Brain microvascular endothelial cell (primary cell): ENCODE data around the gene HRH2.
"Not testable (repeated sequence)": the region's sequence is repeated elsewhere in the genome, so short reads cannot be mapped to it uniquely, and the experiment has no call there.

Experiments used
- DNase-seq: peaks from one replicate; pipeline ENCODE4 v3.0.0-alpha.2; 2020
- H3K27ac ChIP-seq: fragments of 250-450 bp; sonication (Bioruptor Pico); 2 replicates; pipeline ENCODE4 v1.5.1; 2020; ENCODE audit warnings: mild to moderate bottlenecking, moderate library complexity
- H3K27me3 ChIP-seq: fragments of 250-450 bp; sonication (Bioruptor Pico); replicated peaks from 2 replicates; pipeline ENCODE4 v1.5.1; 2020; ENCODE audit warnings: mild to moderate bottlenecking
- H3K36me3 ChIP-seq: fragments of 250-450 bp; sonication (Bioruptor Pico); replicated peaks from 2 replicates; pipeline ENCODE4 v1.5.1; 2020; ENCODE audit warnings: mild to moderate bottlenecking
- H3K4me3 ChIP-seq: 2 replicates; pipeline ENCODE4 v1.5.1; 2011; ENCODE audit warnings: low read depth, mild to moderate bottlenecking, control low read depth, low read length, moderate library complexity
- in situ Hi-C: cut with HindIII; loops from 2 replicates; pipeline ENCODE4 v1.10.0; 2017; ENCODE audit warnings: low sequenced_read_pairs, low pct_ligation_motif_present
- TF ChIP-seq, protein P1 (sequence below): IDR thresholded peaks from 2 replicates; pipeline ENCODE4 v1.5.1; 2011; ENCODE audit warnings: low read depth, mild to moderate bottlenecking, moderate library complexity, low read length, control low read depth, inconsistent platforms; ENCODE audit errors: missing control alignments

The HRH2 gene

DNA sequence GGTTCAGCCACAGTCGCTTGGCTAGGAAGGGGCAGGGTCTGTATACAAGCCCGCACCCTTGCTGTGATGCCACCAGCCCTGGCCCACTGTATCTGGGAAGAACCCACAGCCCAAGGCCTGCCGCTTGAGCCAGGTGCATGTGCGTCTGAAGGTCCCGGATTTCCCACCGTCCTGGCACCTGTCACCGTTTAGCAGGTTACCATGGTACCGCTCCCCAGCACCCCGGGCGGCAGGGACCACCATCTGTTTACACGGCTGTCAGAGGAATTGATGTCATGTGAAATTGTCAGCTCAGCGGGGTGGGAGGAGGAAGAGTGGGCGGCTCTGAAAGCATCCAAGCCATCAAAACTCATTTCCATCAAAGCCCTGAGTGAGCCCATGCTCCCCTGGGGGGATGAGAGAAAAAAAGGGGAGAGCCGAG, 92.7 kb downstream of the HRH2 start:
- no peak for DNase-seq
- Histone ChIP-seq H3K36me3 (no peaks in the 10 kb centered on the region), H3K27ac (no peak overlapping the region), H3K4me3 (no peak overlapping the region), H3K27me3 (no peaks in the 10 kb centered on the region)
- TF ChIP-seq, protein P1, sequence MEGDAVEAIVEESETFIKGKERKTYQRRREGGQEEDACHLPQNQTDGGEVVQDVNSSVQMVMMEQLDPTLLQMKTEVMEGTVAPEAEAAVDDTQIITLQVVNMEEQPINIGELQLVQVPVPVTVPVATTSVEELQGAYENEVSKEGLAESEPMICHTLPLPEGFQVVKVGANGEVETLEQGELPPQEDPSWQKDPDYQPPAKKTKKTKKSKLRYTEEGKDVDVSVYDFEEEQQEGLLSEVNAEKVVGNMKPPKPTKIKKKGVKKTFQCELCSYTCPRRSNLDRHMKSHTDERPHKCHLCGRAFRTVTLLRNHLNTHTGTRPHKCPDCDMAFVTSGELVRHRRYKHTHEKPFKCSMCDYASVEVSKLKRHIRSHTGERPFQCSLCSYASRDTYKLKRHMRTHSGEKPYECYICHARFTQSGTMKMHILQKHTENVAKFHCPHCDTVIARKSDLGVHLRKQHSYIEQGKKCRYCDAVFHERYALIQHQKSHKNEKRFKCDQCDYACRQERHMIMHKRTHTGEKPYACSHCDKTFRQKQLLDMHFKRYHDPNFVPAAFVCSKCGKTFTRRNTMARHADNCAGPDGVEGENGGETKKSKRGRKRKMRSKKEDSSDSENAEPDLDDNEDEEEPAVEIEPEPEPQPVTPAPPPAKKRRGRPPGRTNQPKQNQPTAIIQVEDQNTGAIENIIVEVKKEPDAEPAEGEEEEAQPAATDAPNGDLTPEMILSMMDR = no peak
- in situ Hi-C loops = no loop called here

DNA sequence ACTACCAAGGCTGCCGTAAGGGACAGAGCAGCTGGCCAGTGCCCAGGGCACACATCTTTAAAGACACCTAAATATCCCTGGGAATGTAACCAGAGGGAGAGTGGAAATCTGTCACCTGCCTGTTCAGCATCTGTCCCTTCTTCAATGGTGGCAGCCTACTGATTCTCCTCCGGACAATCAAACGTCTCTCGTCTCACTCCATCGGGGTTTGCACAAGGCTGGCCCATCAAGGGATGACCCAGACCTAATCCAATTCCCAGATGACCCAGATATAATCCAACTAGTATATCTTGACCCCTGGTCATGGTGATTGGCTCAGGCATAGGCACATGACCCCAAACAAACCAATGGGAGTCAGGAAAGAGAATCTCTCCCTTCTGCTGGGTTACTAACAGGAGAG, 93.5 kb downstream of the HRH2 start:
- no peaks in the 10 kb centered on the region for H3K27me3 ChIP-seq
- in situ Hi-C loops = no loop called here
- DNase-seq = no peak
- no peaks in the 10 kb centered on the region for H3K36me3 ChIP-seq
- TF ChIP-seq, protein P1 = no peak
- no peak overlapping the region for H3K4me3 ChIP-seq
- no peak overlapping the region for H3K27ac ChIP-seq

DNA sequence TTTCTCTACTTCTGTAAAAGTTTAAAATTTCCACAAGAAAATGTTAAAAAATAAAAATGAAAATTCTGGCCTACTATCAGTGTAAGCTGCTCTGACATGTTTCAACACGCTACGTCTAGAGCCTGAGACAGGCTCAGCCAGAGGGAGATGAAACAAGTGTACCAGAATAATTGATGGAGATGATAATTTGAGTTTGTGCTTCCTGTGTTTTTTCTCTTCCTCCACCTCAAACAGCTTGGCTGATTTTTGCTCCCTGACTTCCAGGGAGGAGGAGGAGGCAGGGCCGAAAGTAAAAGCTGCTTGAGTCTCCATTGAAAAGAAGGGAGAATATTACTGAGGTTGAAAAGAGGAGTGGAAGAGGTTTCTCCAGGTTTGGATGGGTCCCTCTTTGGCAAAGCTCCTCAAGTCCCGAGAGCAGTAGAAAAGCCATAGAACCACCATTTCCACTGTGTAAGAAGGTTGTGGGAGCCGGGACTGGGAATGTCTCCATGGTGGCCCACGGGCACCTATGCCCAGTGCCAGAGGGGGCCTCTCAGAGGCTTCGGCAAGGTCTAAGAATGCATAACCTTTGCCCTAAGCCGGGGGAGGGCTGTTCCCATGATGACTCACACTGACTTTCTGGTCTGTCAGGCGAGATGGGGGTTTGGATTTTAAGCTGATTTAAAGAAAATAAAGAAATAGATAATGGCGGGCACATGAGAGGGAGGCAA, 95.1 kb downstream of the HRH2 start:
- TF ChIP-seq, protein P1 = no peak
- no peaks in the 10 kb centered on the region for H3K27me3 ChIP-seq
- in situ Hi-C loops = no loop called here

DNA sequence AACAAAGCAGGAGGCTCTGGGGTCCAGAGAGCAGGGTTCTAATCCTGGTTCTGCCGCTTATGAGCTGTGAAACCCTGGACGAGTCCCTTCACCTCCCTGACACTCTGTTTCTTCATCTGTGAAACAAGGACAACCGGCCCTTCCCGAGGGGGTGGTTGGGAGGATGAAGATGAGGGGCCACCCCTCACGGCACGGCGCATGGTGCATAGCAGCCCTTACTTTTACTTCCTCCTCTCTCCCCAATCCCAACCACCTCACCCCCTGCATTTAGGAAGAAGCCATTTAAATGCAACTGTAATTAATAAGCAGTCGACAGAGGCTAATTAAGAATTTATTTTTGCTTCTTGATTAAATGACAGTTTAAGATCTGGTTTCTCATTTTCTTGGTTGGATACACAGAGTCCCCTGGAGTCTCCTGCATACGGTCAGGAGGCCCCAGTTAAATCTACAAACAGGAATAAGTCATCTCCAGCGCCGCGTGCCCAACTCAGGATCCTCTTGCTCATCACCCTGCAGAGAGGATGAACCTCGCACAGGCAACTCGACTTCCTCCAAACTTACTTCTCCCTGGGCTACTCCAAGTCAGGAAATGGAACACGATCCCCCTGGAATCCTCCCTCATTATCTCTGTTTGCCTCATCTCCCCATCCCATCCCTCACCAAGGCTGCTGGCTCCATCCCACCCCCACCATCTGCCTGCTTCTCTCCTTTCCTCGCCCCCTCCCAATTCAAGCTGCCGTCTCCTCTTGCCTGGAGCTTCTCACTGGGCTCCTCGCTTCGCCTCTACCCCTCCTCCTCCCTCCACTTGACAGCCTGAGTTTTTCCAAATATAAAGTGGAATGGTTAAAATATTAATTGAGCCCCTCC, 95.9 kb downstream of the HRH2 start:
- H3K36me3 ChIP-seq = no peaks in the 10 kb centered on the region
- in situ Hi-C loops = no loop called here
- no peak overlapping the region for H3K27ac ChIP-seq
- no peak overlapping the region for H3K4me3 ChIP-seq
- DNase-seq = no peak
- TF ChIP-seq, protein P1 = no peak
- no peaks in the 10 kb centered on the region for H3K27me3 ChIP-seq

More for the DNA sequence above, 95.1 kb downstream of the HRH2 start:
- no peak for DNase-seq
- Histone ChIP-seq H3K36me3 (no peaks in the 10 kb centered on the region), H3K4me3 (no peak overlapping the region), H3K27ac (no peak overlapping the region)

DNA sequence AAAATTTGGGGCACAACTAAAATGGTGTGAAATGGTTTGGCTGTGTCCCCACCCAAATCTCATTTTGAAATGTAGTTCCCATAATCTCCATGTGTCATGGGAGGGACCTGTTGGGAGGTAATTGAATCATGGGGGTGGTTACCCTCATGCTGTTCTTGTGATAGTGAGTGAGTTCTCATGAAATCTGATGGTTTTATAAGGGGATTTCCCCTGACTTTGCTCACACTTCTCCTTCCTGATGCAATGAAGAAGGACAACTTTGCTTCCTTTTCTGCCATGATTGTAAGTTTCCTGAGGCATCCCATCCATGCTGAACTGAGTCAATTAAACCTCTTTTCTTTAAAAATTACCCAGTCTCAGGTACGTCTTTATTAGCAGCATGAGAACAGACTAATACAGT, 102.1 kb downstream of the HRH2 start:
- H3K27me3 ChIP-seq, H3K36me3 ChIP-seq, in situ Hi-C loops, H3K4me3 ChIP-seq, DNase-seq, H3K27ac ChIP-seq: not testable (repeated sequence)
